Memory B cell (primary cell): Measurements from ENCODE around the gene TYROBP.
A peak's percentile ranks its signal among the peaks of the same experiment; 100 is the strongest.

ENCODE experiments used
- ATAC-seq: fragments of 150-1000 bp; cut with Tn5 transposase; 2 replicates; pipeline ENCODE4 v1.10.0; 2021; ENCODE audit warnings: low read depth, mild to moderate bottlenecking, moderate library complexity
- DNase-seq, 2 donors: peaks; one replicate each; pipeline ENCODE4 v3.0.0; 2022; ENCODE audit warnings: low spot score in 2 of 2
- H3K27ac Mint-ChIP-seq: one replicate; pipeline ENCODE4 v1.8.0; 2022; ENCODE audit warnings: mild to moderate bottlenecking, moderate library complexity, mixed read lengths
- H3K27me3 Mint-ChIP-seq: one replicate; pipeline ENCODE4 v1.8.0; 2022; ENCODE audit warnings: mixed read lengths
- H3K36me3 Mint-ChIP-seq: one replicate; pipeline ENCODE4 v1.8.0; 2022; ENCODE audit warnings: mild to moderate bottlenecking, mixed read lengths
- H3K4me1 Mint-ChIP-seq: one replicate; pipeline ENCODE4 v1.8.0; 2022; ENCODE audit warnings: mixed read lengths
- H3K4me3 Mint-ChIP-seq: one replicate; pipeline ENCODE4 v1.8.0; 2022; ENCODE audit warnings: mild to moderate bottlenecking, moderate library complexity, mixed read lengths
- H3K9me3 Mint-ChIP-seq: one replicate; pipeline ENCODE4 v1.8.0; 2022; ENCODE audit warnings: mixed read lengths

The TYROBP gene

GRCh38 chr19:35863018-35863417, 45.1 kb downstream of the TYROBP start:
- Mint-ChIP-seq H3K27me3 (peaks cover 47% of the 10 kb centered on the region), H3K4me3 (no peak overlapping the region), H3K4me1 (peaks cover 10% of the 10 kb centered on the region), H3K27ac (no peak overlapping the region), H3K9me3 (no peaks in the 10 kb centered on the region), H3K36me3 (peaks cover 2% of the 10 kb centered on the region)
- ATAC-seq (no peak), DNase-seq (no peak)

GRCh38 chr19:35862528-35862927, 45.6 kb downstream of the TYROBP start:
- DNase-seq = no peak
- Mint-ChIP-seq H3K27me3 (peaks cover 47% of the 10 kb centered on the region), H3K4me3 (no peak overlapping the region), H3K9me3 (no peaks in the 10 kb centered on the region), H3K36me3 (peaks cover under 1% of the 10 kb centered on the region), H3K27ac (no peak overlapping the region), H3K4me1 (peaks cover 7% of the 10 kb centered on the region)
- no peak for ATAC-seq

GRCh38 chr19:35861640-35862160, 46.4 kb downstream of the TYROBP start:
- Mint-ChIP-seq H3K9me3 (no peaks in the 10 kb centered on the region), H3K27me3 (peaks cover 48% of the 10 kb centered on the region)
- ATAC-seq = no peak

DNA sequence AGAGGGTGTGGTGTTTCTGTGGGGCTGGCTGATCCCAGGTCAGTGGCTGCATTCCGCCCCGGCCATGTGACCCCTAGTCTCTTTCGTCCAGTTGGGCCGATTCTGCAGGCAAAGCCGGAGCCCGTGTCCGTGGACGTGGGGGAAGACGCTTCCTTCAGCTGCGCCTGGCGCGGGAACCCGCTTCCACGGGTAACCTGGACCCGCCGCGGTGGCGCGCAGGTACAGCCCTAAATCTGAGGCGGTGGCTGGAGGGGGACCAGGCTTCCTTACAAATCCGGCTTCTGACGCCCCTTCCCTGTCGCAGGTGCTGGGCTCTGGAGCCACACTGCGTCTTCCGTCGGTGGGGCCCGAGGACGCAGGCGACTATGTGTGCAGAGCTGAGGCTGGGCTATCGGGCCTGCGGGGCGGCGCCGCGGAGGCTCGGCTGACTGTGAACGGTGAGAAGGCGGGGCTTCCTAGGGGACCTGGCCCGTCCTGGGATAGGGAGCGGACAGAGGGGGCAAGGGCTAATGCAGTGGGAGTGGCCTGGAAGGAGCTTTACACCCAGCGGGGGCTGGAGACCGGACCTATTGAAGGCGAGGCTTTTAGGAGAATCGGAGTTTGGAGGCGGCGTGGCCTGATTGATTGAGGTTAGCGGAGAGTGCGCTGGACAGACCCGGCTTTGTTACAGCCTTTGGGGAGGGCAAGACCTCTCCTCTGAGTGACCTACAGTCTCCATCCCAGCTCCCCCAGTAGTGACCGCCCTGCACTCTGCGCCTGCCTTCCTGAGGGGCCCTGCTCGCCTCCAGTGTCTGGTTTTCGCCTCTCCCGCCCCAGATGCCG, 47.1 kb downstream of the TYROBP start:
- ATAC-seq (no peak), DNase-seq (no peak)
- H3K36me3 Mint-ChIP-seq = no peaks in the 10 kb centered on the region
- H3K9me3 Mint-ChIP-seq = no peaks in the 10 kb centered on the region
- H3K4me3 Mint-ChIP-seq = no peak overlapping the region
- peaks cover 43% of the 10 kb centered on the region for H3K27me3 Mint-ChIP-seq
- H3K27ac Mint-ChIP-seq = no peak overlapping the region
- peaks cover 9% of the 10 kb centered on the region for H3K4me1 Mint-ChIP-seq

More at GRCh38 chr19:35861640-35862160, 46.4 kb downstream of the TYROBP start:
- Mint-ChIP-seq H3K36me3 (no peaks in the 10 kb centered on the region), H3K4me3 (no peak overlapping the region), H3K27ac (no peak overlapping the region), H3K4me1 (peaks cover 9% of the 10 kb centered on the region)
- DNase-seq = no peak

GRCh38 chr19:35860436-35860817, 47.7 kb downstream of the TYROBP start:
- Mint-ChIP-seq H3K4me1 (peaks cover 9% of the 10 kb centered on the region), H3K27me3 (peaks cover 40% of the 10 kb centered on the region), H3K4me3 (no peak overlapping the region), H3K36me3 (no peaks in the 10 kb centered on the region), H3K9me3 (no peaks in the 10 kb centered on the region), H3K27ac (no peak overlapping the region)
- no peak for ATAC-seq
- no peak for DNase-seq

GRCh38 chr19:35859414-35859813, 48.7 kb downstream of the TYROBP start:
- H3K4me3 Mint-ChIP-seq = no peak overlapping the region
- H3K27ac Mint-ChIP-seq = no peak overlapping the region
- DNase-seq (no peak), ATAC-seq (no peak)
- peaks cover 41% of the 10 kb centered on the region for H3K27me3 Mint-ChIP-seq
- H3K4me1 Mint-ChIP-seq = peaks cover 9% of the 10 kb centered on the region
- H3K36me3 Mint-ChIP-seq = no peaks in the 10 kb centered on the region
- no peaks in the 10 kb centered on the region for H3K9me3 Mint-ChIP-seq

DNA sequence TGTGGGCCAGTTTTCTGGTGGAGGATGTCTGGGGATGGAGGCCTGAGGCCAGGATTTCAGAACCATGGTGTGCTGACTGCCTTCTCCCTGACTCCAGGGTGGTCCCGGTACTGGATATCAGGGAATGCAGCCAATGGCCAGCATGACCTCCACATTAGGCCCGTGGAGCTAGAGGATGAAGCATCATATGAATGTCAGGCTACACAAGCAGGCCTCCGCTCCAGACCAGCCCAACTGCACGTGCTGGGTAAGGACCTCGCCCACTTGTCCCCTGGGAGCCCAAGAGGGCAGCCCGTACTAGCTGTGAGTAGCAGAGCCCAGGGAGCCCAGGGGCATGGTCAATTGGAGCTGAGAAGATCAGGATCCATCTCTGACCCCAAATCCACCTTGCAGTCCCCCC, 49.8 kb downstream of the TYROBP start:
- Mint-ChIP-seq H3K36me3 (no peaks in the 10 kb centered on the region), H3K27me3 (peaks cover 40% of the 10 kb centered on the region), H3K9me3 (no peaks in the 10 kb centered on the region), H3K27ac (no peak overlapping the region), H3K4me1 (peaks cover 9% of the 10 kb centered on the region), H3K4me3 (peak overlapping the region; percentile 3)
- DNase-seq (no peak), ATAC-seq (no peak)

DNA sequence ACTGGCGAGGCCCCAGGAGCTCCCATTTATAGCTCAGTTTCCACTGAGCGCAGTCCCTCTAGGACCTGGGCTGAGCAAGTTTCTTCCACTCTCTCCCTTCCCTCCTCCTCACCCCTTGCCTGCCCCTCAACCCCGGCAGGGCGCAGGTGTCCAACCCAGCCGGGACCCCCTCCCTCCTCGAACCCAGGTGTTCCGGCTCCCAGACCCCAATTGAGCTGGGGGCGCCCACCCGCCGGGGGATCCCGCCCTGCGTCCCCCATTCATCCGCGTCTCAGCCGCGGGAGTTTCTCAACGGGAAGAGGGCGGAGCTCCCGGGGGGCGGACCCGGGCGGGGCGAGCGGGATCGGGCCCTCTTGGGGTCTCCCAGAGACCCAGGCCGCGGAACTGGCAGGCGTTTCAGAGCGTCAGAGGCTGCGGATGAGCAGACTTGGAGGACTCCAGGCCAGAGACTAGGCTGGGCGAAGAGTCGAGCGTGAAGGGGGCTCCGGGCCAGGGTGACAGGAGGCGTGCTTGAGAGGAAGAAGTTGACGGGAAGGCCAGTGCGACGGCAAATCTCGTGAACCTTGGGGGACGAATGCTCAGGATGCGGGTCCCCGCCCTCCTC, 51.4 kb downstream of the TYROBP start, which contains the start of gene KIRREL2:
KIRREL2 (plus strand) TSS at position 366 of the 604 bp plus-strand sequence; CDS start at position 575, 209 bp downstream.
- DNase-seq = peak in 1 of 2 donors; percentile 48
- Mint-ChIP-seq H3K27me3 (peaks cover 44% of the 10 kb centered on the region), H3K27ac (no peak within 1 kb of the TSS), H3K9me3 (no peaks in the 10 kb centered on the region), H3K36me3 (no peaks in the 10 kb centered on the region), H3K4me1 (peaks cover 9% of the 10 kb centered on the region), H3K4me3 (peak within 1 kb of the TSS; percentile 74)
- ATAC-seq = peak; percentile 34
